HG03457 (cell line): ENCODE measurements around the gene HS6ST1.

Experiments used
- ATAC-seq: cut with Tn5 transposase; IDR thresholded peaks from one replicate; pipeline ENCODE4 v1.9.1; 2021; ENCODE audit warnings: moderate number of reproducible peaks; ENCODE audit not compliant: unreplicated experiment

The HS6ST1 gene

DNA sequence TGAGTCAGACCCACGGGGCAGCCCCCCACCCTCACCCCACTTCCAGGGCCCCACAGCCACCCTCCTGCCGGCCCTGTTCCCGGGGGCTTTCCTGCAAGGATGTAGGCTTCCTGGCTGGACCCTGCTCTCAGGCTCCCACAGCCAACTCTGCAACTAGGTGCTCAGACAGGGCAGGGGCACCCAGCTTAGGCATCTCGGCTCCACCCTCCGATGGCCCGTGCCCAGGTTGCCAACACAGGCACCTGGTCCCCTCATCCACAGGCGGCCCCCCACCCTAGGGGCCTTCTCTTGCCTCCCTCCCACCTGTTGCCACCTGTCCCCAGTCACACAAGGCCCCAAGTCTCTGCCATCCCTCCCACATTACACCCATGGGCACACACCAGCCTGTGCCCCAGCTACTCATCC is 34.6 kb downstream of the HS6ST1 start:
- ATAC-seq: no peak

- ATAC-seq: no peak
Observed at GRCh38 chr2:128282976-128283810, 35.5 kb downstream of the HS6ST1 start.

DNA sequence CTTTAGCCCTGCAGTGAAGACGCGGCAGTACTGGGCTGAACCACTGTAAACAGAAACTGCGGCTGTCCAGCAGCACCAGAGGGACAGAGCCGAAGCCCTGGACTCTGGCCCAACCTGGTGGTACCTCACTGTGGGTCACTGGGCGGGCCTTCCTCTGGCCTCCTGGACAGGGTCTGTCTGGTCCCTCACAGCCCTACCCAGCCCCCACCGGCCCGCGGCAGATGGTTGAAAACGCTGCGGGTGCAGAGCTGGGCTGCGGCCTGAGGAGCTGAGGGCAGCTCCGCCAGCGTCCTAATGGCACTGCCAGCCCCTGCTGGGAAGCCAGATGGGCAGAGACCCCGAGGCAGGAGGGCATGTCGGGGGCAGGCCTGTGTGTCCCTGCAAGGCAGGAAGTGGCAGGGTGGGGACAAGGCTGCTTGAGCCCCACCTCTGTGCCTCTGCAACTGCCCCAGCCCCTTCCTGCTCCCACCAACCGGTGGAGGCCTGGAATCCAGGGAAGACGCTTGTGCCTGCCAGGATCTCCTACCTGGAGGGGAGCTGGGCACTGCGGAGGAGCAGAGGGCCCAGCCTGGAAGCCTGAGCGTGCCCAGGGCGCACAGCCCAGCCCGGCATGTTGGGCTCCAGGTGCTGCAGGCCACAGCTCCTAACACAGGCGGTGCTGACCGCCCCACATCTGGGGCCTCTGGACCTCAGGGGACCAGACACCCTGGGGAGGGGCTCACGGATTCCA is 36.3 kb downstream of the HS6ST1 start:
- no peak for ATAC-seq

DNA sequence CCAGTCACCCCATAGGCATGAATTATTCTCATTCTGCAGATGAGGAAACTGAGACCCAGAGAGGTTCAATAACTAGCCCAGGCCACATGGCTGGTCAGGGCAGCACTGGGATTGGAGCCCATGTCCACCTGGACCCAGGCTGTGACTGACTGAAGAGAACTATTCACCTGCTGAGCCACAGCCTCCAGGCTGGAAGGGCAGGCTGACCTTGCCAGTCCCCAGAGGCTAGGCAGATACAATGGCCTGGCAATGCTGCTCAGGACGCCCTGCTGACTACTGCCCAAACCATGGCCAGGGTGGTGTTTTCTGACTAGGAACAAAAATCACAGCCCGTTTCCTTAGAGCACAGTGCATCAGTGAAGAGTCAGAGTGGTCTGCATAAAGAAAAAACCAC is 36.8 kb downstream of the HS6ST1 start:
- ATAC-seq: no peak

DNA sequence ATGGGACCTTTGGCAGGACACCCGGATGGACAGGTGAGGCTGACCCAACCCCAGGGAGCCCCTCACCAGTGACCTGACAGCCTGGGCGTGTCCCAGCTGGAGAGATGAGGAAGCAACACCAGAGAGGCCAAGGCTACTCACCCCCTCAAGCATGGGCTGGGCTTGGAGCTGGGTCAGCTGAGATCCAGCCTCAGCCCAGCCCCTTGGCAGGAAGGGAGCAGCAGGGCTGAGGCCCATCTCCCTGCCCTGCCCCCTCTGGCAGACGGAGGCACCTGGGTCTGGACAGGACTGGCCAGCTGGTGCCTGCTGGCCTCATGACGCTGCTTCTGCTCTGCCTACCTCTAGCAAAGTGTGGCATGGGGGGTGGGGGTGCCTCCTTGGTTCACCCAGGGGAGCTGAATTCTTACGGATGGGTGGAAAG is 37.8 kb downstream of the HS6ST1 start:
- no peak for ATAC-seq

- no peak for ATAC-seq
Observed at GRCh38 chr2:128280158-128280871, 38.4 kb downstream of the HS6ST1 start.

DNA sequence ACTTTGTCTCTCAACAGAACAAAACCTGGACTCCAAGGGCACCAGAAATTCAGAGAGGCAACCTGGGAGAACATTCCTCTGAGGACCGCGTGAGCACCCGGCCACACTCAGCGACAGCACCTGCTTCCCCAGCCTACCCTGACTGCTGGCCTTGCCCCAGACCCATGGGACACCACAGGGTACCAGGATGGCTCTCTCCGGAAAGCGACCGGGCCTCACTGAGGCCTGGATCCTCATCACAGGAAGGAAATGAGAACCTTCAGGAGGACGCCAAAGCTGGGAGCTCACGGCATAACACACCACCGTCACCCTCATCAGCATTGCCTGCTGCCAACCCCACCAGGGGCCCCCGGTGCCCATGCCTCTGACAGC is 38.9 kb downstream of the HS6ST1 start:
- no peak for ATAC-seq

- no peak for ATAC-seq
Observed at GRCh38 chr2:128279009-128279408, 39.7 kb downstream of the HS6ST1 start.

DNA sequence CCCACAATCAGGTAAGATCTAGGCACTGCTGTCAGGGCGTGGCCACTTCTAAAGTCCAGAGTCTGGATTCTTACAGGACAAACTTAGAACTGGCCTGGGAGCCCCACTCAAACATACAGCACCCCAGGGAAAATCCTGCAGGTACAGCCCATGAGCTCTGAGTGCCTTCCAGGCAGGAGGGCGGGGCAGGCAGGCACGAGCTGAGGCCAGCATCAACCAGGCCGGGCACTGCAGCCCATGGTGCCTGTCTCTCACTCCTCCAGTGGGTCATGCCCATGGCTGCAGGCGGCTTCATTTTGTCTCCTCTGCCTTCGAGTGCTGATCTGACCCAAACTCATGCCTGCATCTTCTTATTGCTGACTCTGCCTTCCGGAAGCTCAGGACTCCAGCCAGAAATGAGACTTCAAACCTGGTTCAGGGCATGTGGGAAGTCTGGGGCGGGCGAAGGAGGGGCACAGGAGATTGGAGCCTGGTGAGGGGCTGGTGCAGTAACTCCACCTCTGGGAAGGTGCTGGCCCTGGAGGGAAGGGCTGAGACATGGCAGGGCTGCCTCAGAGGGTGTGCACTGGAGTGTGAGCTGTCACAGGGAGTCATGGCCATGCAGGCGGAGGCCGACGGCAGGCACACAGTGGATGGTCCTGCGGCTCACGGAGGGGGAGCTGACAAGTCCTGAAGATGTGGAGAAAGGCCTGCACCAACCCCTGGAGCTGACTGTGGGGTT is 40.5 kb downstream of the HS6ST1 start:
- ATAC-seq: no peak

DNA sequence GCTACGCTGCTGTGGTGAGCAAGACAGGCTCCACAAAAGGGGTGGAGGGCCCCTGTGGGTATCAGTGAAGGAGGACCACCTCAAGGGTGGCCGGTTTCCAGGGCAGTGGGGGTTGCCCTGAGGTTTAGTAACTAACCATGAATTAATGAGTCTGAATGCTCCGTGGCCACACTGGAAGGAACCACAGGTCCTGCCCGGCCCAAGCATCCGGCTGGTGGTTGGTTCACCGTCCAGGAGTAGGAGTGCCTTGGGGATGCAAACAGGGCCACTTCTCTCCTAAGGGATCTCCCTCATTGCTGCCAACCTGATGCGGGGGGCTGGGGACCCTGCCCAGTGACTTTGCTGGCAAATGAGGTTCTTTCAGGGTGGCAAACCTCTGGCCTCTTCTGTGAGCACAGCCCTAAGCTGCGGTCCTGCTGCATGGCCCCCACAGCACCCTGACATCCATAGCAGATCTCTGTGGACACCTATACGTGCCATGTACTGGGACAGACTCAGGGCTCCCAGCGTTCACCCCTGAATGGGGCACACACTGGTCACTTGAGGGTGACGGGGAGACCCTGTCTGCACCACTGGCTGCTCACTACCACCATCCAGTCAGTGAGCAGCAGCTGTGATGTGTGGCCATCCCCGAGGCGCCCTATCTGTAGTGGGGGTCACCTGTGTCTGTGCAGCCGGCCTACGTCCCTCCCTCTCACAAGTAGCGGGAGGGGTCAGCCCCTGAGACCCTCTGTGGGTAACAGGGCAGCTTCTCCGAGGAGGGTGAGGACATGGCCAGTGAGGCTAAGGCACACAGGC is 41.6 kb downstream of the HS6ST1 start:
- ATAC-seq: no peak

DNA sequence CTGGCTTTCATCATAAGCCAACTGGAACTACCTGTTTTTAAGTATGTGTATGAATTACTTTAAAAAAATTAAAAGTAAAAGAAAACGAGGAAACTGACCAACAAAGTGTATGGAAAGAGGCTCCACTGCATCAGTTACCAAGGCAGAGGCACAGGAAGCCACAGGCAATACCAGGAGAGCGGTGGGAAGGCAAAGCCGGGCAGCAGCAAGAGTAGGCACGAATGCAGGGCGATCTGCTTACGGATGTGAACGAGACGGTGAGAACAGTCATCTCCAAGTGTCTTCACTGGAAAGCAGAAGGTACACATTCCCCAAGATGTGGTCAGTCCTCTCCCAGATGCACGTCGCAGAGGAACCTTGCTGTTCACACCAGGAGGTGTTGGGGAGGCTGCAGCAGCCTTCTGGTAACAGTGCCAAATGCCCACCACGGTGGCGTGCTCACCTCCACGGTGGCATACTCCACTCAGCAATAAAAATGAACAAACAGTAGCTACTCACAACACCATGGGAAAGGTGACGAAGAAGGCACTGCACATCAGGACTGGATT is 43.1 kb downstream of the HS6ST1 start:
- ATAC-seq: no peak

DNA sequence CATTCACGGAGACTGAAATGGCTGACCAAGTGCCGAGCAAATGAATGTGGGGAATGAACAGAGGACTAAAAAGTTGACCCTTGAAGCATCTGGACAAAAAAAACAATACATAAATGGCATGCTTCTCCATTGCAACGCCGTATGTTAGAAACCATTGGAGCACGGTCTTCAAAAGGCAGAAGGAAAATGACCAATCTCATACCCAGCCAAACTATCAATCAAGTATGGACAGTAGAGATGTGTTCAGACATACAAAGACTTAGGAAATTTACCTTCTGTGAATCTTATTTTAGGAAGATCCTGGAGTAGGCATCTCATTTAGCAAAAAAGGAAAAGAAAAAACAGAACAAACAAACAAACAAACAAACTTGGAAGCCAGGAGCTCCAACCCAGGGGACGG is 44.5 kb downstream of the HS6ST1 start:
- ATAC-seq: no peak

DNA sequence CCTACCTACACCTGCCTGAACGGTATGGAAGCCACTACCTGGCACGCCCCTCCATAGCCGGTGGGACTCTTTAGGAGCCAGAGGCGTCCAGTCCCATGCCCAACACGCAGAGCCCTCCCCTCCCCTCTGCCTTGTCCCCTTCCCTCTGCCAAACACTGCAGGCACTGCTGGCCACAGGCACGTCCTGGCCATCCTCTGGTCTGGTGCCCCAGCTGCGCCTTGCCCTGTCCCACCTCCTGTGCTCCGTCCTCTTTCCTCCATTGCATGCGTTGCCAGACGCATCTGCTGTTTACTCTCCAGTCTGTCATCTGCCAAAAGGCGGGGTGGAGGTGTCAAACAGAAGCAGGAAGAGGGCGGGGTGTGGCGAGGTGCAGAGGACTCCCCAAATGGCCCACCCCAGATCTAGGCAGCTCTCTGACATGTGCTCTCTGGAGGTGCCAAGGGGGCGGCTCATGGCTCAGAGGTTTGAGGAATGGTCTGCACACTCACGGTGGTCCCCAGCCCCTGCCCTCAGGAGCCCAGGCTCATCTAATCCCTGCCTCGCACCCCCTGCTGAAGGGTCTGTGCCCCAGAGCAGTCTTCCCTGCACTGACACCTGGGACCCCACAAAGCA is 45.1 kb downstream of the HS6ST1 start:
- no peak for ATAC-seq

DNA sequence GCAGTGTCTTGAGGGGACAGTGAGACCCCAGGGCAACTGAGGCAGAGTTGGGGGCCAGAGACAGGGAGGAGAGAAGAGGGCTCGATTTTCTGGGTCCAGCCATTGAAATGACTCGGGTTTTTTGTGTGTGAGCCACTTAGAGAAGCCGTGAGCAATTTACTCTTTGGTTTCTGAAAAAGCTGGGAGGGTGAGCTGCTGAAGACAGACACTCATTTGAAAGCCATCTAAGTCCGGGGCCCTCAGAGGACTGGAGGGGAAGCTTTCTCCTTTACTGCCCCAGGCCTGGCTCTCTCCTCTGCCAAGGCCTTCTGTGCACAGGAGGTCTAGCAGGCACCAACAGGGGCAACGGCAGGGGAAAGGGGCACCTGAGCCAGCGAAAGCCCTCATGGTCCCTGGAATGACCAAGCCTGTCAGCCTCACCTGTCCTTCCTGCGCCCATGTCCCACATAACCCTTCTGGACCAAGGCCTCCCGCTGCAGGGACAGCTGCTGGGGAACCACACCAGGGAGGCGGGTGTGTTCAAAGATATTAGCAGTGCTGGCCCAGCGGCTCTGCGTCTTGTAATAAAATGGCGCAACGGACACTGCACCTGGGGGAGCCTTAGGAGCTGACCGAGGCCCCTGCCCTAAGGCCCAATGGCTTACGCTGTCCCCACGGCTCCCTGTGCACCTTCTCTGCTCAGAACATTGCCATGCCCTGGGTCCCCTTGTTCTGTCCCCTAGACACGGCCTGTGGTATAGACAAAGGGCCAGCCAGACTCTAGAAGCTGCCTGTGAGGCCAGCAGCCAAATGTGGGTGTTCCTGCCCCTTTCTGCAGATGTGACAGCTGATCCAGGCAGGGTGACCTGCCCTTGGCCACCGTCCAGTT is 45.8 kb downstream of the HS6ST1 start:
- ATAC-seq: no peak

- ATAC-seq: no peak
Observed at GRCh38 chr2:128271911-128272600, 46.6 kb downstream of the HS6ST1 start.

DNA sequence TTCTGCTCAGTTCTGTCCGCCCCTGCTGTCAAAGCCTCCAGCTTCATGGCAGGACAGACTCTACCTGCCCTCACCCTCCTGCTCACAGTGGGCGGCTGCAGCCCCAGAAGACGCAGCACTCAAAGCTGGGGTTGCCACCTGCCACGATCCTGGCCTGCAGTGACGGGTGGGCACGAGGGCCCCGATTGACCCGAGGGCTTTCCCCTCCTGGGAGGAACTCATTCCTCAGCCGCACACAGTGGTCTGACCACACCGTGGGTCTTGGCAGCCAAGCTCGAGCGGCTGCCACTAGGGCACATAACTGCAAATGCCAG is 47.1 kb downstream of the HS6ST1 start:
- ATAC-seq: no peak

DNA sequence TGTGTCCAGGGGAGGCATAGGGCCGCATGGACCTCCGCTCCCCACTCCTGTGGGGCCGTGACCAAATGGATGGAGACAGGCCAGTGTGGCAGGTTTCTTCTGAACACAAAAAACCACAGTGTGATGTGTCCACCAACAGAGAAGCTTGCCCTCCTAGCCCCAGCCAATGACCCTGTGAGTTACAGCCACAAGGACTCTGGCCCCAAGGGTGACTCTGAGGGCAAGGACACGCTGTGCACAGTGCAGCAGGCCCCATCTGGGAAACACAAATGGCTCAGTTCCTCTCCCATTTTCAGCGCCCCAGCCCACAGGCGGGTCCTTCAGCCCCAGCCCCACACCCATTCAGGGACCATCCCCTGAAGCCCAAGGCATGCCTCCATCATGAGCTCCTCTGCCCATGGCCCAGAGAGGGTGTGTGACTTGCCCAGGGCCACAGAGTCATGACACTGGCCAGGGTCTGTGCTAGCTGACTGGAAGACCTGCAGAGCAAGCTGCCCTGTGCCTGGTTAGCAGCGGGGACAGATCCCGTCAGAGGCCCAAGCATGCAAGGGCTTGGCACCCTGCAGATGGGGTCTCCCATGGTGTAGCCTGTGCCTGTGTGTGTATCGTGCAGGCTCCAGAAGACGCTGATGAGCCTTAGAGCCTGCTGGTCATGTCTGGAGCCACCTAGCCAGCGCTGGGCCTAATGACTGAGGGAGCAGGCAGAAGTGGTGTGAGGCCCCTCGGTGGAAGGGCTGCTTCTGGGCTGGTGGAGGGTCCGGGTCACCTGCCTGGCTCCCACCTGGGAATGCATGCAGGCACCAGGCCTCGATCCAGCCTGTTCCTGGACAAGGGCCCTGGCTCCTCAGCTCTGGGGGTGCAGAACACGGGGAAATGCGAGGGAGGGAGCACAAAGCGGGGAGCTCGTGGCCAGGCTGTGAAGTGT is 47.7 kb downstream of the HS6ST1 start:
- ATAC-seq: no peak
